Measurements from ENCODE around the gene PLCL2.

The PLCL2 gene

DNA sequence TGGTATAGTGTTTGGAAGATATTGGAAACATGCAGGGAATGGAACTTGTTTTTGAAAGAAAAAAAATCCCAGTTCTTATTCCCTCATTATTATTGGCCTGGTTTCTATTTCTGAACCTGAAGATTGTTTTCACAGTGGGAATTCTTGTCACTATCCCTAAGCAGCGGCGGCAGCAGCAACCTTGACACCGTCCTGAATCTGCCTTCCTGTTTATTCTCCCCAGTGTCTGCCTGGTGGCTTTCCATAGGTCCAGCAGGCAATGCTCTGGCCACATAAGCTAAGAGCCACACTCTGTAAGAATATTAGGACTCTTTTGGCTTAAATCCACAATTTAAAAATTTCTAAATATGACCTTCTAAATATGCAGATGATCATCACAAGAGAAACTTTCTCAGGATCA is 178.0 kb downstream of the PLCL2 start:
- FAIRE-seq (no peak), DNase-seq (ENCODE audit: insufficient read length, low spot score) (no peak)
- no peak for TF ChIP-seq POLR2AphosphoS5 (IDR thresholded peaks at IDR 0.05; ENCODE audit: low read depth, low read length)
- TF ChIP-seq PAX5 (IDR thresholded peaks at IDR 0.05; ENCODE audit: insufficient read depth, low read length, severe bottlenecking): no peak
- no peak for TF ChIP-seq POLR2A (IDR thresholded peaks at IDR 0.05; ENCODE audit: low read depth, low read length)
- TF ChIP-seq SPI1 (IDR thresholded peaks at IDR 0.05; ENCODE audit: low read depth, low read length): no peak
- no peak for TF ChIP-seq TAF1 (IDR thresholded peaks at IDR 0.05; ENCODE audit: low read depth, low read length)
- no peak for TF ChIP-seq POU2F2 (IDR thresholded peaks at IDR 0.05; ENCODE audit: low read depth, low read length)

- TF ChIP-seq SPI1 (IDR thresholded peaks at IDR 0.05; ENCODE audit: low read depth, low read length) (no peak), POU2F2 (IDR thresholded peaks at IDR 0.05; ENCODE audit: low read depth, low read length) (no peak), POLR2A (IDR thresholded peaks at IDR 0.05; ENCODE audit: low read depth, low read length) (no peak), TAF1 (IDR thresholded peaks at IDR 0.05; ENCODE audit: low read depth, low read length) (no peak)
- no peak for DNase-seq (ENCODE audit: insufficient read length, low spot score)
- FAIRE-seq: no peak
Observed at GRCh38 chr3:17063596-17063995, 178.8 kb downstream of the PLCL2 start.

DNA sequence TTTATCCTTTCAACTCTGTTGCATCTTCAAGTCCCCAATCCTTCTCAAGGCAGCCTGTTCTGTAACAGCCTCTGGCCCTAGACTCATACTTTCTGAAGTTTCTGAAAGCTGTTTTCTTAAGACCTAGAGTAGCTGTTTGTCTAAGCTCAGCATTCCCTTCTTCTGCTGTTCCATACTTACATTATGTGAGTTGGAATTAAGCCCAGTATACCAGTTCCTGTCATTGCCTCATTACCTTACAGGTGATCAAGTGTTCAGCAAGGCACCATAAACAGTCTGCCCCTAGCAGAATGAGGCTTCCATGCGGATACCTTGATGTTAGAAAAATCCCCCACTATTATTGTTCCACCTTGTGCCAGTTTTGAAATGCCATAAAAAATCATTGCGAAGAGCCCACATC is 180.6 kb downstream of the PLCL2 start:
- DNase-seq (ENCODE audit: insufficient read length, low spot score): no peak
- no peak for TF ChIP-seq POLR2A (IDR thresholded peaks at IDR 0.05; ENCODE audit: low read depth, low read length)
- no peak for TF ChIP-seq POLR2AphosphoS5 (IDR thresholded peaks at IDR 0.05; ENCODE audit: low read depth, low read length)
- TF ChIP-seq POU2F2 (IDR thresholded peaks at IDR 0.05; ENCODE audit: low read depth, low read length): no peak
- TF ChIP-seq SPI1 (IDR thresholded peaks at IDR 0.05; ENCODE audit: low read depth, low read length): no peak
- no peak for TF ChIP-seq PAX5 (IDR thresholded peaks at IDR 0.05; ENCODE audit: insufficient read depth, low read length, severe bottlenecking)
- no peak for TF ChIP-seq TAF1 (IDR thresholded peaks at IDR 0.05; ENCODE audit: low read depth, low read length)
- FAIRE-seq: no peak

GRCh38 chr3:17065881-17066280 is 181.1 kb downstream of the PLCL2 start:
- DNase-seq (ENCODE audit: insufficient read length, low spot score) (no peak), FAIRE-seq (peak; percentile 41)
- TF ChIP-seq POU2F2 (IDR thresholded peaks at IDR 0.05; ENCODE audit: low read depth, low read length) (no peak), POLR2A (IDR thresholded peaks at IDR 0.05; ENCODE audit: low read depth, low read length) (no peak), TAF1 (IDR thresholded peaks at IDR 0.05; ENCODE audit: low read depth, low read length) (no peak), POLR2AphosphoS5 (IDR thresholded peaks at IDR 0.05; ENCODE audit: low read depth, low read length) (no peak), PAX5 (IDR thresholded peaks at IDR 0.05; ENCODE audit: insufficient read depth, low read length, severe bottlenecking) (no peak), SPI1 (IDR thresholded peaks at IDR 0.05; ENCODE audit: low read depth, low read length) (no peak)

DNA sequence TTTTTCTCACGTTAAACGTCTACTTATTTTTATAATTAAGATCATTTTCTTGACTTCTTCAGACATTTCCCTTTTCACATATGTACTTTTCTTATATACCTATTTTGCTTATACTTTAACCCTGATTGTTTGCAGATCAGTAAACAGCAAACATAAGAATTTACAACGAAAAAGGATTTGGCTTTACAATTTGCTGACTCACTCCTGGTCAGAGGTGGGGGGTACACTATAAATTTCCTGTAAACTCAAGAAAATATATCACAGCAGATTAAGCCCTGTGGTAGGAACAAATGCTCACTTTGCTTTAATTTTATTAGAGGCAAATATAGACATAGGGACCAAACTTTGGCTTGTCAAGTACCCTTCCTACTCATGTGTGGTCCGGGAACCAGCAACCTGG is 185.0 kb downstream of the PLCL2 start:
- TF ChIP-seq POU2F2 (IDR thresholded peaks at IDR 0.05; ENCODE audit: low read depth, low read length) (no peak), TAF1 (IDR thresholded peaks at IDR 0.05; ENCODE audit: low read depth, low read length) (no peak), POLR2A (IDR thresholded peaks at IDR 0.05; ENCODE audit: low read depth, low read length) (no peak), PAX5 (IDR thresholded peaks at IDR 0.05; ENCODE audit: insufficient read depth, low read length, severe bottlenecking) (no peak), SPI1 (IDR thresholded peaks at IDR 0.05; ENCODE audit: low read depth, low read length) (no peak), POLR2AphosphoS5 (IDR thresholded peaks at IDR 0.05; ENCODE audit: low read depth, low read length) (no peak)
- DNase-seq (ENCODE audit: insufficient read length, low spot score) (no peak), FAIRE-seq (no peak)

- DNase-seq (ENCODE audit: insufficient read length, low spot score) (no peak), FAIRE-seq (no peak)
- no peak for TF ChIP-seq POU2F2 (IDR thresholded peaks at IDR 0.05; ENCODE audit: low read depth, low read length)
- TF ChIP-seq PAX5 (IDR thresholded peaks at IDR 0.05; ENCODE audit: insufficient read depth, low read length, severe bottlenecking): no peak
- TF ChIP-seq POLR2A (IDR thresholded peaks at IDR 0.05; ENCODE audit: low read depth, low read length): no peak
- TF ChIP-seq TAF1 (IDR thresholded peaks at IDR 0.05; ENCODE audit: low read depth, low read length): no peak
- no peak for TF ChIP-seq POLR2AphosphoS5 (IDR thresholded peaks at IDR 0.05; ENCODE audit: low read depth, low read length)
- no peak for TF ChIP-seq SPI1 (IDR thresholded peaks at IDR 0.05; ENCODE audit: low read depth, low read length)
Observed at GRCh38 chr3:17070161-17070959, 185.6 kb downstream of the PLCL2 start.

DNA sequence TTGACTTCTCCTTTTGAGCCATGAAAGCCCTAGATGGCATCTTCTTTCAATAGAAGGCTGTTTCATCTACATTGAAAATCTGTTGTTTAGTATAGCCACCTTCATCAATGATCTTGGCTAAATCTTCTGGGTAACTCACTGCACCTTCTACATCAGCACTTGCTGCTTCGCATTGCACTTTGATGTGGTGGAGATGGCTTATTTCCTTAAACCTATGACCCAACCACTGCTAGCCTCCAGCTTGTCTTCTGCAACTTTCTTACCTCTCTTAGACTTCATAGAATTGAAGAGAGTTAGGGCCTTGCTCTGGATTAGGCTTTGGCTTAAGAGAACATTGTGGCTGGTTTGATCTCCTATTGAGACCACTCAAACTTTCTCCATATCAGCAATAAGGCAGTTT is 189.8 kb downstream of the PLCL2 start:
- TF ChIP-seq PAX5 (IDR thresholded peaks at IDR 0.05; ENCODE audit: insufficient read depth, low read length, severe bottlenecking): no peak
- TF ChIP-seq POLR2A (IDR thresholded peaks at IDR 0.05; ENCODE audit: low read depth, low read length): no peak
- TF ChIP-seq SPI1 (IDR thresholded peaks at IDR 0.05; ENCODE audit: low read depth, low read length): no peak
- no peak for TF ChIP-seq TAF1 (IDR thresholded peaks at IDR 0.05; ENCODE audit: low read depth, low read length)
- TF ChIP-seq POLR2AphosphoS5 (IDR thresholded peaks at IDR 0.05; ENCODE audit: low read depth, low read length): no peak
- TF ChIP-seq POU2F2 (IDR thresholded peaks at IDR 0.05; ENCODE audit: low read depth, low read length): no peak
- DNase-seq (ENCODE audit: insufficient read length, low spot score) (no peak), FAIRE-seq (peak; percentile 57)

DNA sequence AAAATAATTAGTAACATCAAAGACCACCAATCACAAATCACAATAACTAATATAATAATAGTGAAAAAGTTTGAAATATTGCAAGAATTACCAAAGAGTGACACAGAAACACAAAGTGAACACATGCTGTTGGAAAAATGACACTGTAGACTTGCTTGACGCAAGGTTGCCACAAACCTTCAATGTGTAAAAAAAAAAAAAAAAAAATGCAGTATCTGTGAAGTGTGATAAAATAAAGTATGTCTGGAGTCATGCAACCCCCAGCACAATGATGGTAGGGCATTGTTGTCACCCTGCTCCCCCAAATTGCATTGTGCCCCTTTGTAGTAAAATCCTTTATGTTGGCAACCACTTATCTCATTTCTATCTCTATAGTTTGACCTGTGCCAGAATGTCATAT is 190.6 kb downstream of the PLCL2 start:
- no peak for DNase-seq (ENCODE audit: insufficient read length, low spot score)
- no peak for TF ChIP-seq POU2F2 (IDR thresholded peaks at IDR 0.05; ENCODE audit: low read depth, low read length)
- TF ChIP-seq TAF1 (IDR thresholded peaks at IDR 0.05; ENCODE audit: low read depth, low read length): no peak
- TF ChIP-seq POLR2A (IDR thresholded peaks at IDR 0.05; ENCODE audit: low read depth, low read length): no peak
- TF ChIP-seq PAX5 (IDR thresholded peaks at IDR 0.05; ENCODE audit: insufficient read depth, low read length, severe bottlenecking): no peak
- TF ChIP-seq POLR2AphosphoS5 (IDR thresholded peaks at IDR 0.05; ENCODE audit: low read depth, low read length): no peak
- no peak for TF ChIP-seq SPI1 (IDR thresholded peaks at IDR 0.05; ENCODE audit: low read depth, low read length)
- FAIRE-seq: no peak

GRCh38 chr3:17075907-17076306 is 191.2 kb downstream of the PLCL2 start:
- no peak for TF ChIP-seq POLR2AphosphoS5 (IDR thresholded peaks at IDR 0.05; ENCODE audit: low read depth, low read length)
- no peak for TF ChIP-seq POU2F2 (IDR thresholded peaks at IDR 0.05; ENCODE audit: low read depth, low read length)
- no peak for TF ChIP-seq PAX5 (IDR thresholded peaks at IDR 0.05; ENCODE audit: insufficient read depth, low read length, severe bottlenecking)
- no peak for TF ChIP-seq TAF1 (IDR thresholded peaks at IDR 0.05; ENCODE audit: low read depth, low read length)
- TF ChIP-seq SPI1 (IDR thresholded peaks at IDR 0.05; ENCODE audit: low read depth, low read length): no peak
- no peak for TF ChIP-seq POLR2A (IDR thresholded peaks at IDR 0.05; ENCODE audit: low read depth, low read length)
- no peak for FAIRE-seq
- DNase-seq (ENCODE audit: insufficient read length, low spot score): no peak
